Cardiac muscle cell (in vitro differentiated cells and primary cell): ENCODE measurements around the gene CRELD2. TPM values are rescaled to one million over a fixed set of nuclear protein-coding genes. Genes with fewer than 3 reads are reported as not detected.

ENCODE experiments used
- DNase-seq, 2 donors: peaks; one replicate each; pipeline versions ENCODE4 v3.0.0 to v3.0.0-alpha.2; 2010 to 2017; ENCODE audit warnings: low read depth in 1 of 2, low spot score in 1 of 2
- H3K27ac ChIP-seq: fragments of 200-600 bp; sonication (generic); 2 replicates; pipeline ENCODE4 v1.5.1; 2016
- H3K27me3 ChIP-seq: fragments of 200-600 bp; sonication (generic); 2 replicates; pipeline ENCODE4 v1.6.0; 2016; ENCODE audit warnings: control low read depth
- H3K36me3 ChIP-seq: fragments of 200-600 bp; sonication (generic); 2 replicates; pipeline ENCODE4 v1.5.1; 2016; ENCODE audit warnings: control low read depth
- H3K4me1 ChIP-seq: fragments of 200-600 bp; sonication (generic); 2 replicates; pipeline ENCODE4 v1.8.1; 2017; ENCODE audit warnings: low read depth, mild to moderate bottlenecking, mixed run types
- H3K4me3 ChIP-seq: fragments of 200-600 bp; sonication (generic); 2 replicates; pipeline ENCODE4 v1.5.1; 2016; ENCODE audit warnings: mild to moderate bottlenecking
- H3K9me3 ChIP-seq: fragments of 200-600 bp; sonication (generic); 2 replicates; pipeline ENCODE4 v1.5.1; 2017; ENCODE audit warnings: low read depth, mild to moderate bottlenecking, control low read depth
- CTCF ChIP-seq: IDR thresholded peaks from 2 replicates; pipeline ENCODE4 v1.5.1; 2012; ENCODE audit warnings: low read depth, mild to moderate bottlenecking, low read length
- polyA plus RNA-seq: library from polyadenylated mRNA; unstranded; fragments of >200 nt; fragmentation: Nextera tagmentation; extraction: Ambion mirVana; gene quantifications from 2 replicates; pipeline ENCODE4 v1.2.1, GENCODE V29; 2016
- total RNA-seq: library from RNA; depleted of rRNA; stranded (reverse); fragments of >200 nt; gene quantifications from 2 replicates; pipeline ENCODE4 v1.2.3, GENCODE V29; 2016

The CRELD2 gene
- total and polyA plus RNA-seq, 2 experiments from 2014 or later = 36.0 to 112 TPM

- no peaks in the 10 kb centered on the region for H3K4me1 ChIP-seq
- no peak overlapping the region for H3K27ac ChIP-seq
- no peak for DNase-seq
- no peak overlapping the region for H3K4me3 ChIP-seq
- no peak for TF ChIP-seq CTCF
- H3K9me3 ChIP-seq = no peaks in the 10 kb centered on the region
- no peaks in the 10 kb centered on the region for H3K27me3 ChIP-seq
- H3K36me3 ChIP-seq = no peaks in the 10 kb centered on the region
Measured at GRCh38 chr22:49880281-49880680, 38.2 kb upstream of the CRELD2 start.

- Histone ChIP-seq H3K27ac (no peak overlapping the region), H3K36me3 (peaks cover 10% of the 10 kb centered on the region), H3K4me3 (no peak overlapping the region), H3K27me3 (no peaks in the 10 kb centered on the region), H3K9me3 (no peaks in the 10 kb centered on the region), H3K4me1 (no peaks in the 10 kb centered on the region)
- no peak for TF ChIP-seq CTCF
- no peak for DNase-seq
Measured at GRCh38 chr22:49881856-49882255, 36.6 kb upstream of the CRELD2 start.

GRCh38 chr22:49882519-49883293, 35.7 kb upstream of the CRELD2 start:
- no peak overlapping the region for H3K27ac ChIP-seq
- H3K4me3 ChIP-seq = no peak overlapping the region
- peaks cover 3% of the 10 kb centered on the region for H3K9me3 ChIP-seq
- H3K4me1 ChIP-seq = no peaks in the 10 kb centered on the region
- TF ChIP-seq CTCF = no peak
- peaks cover 14% of the 10 kb centered on the region for H3K36me3 ChIP-seq
- H3K27me3 ChIP-seq = no peaks in the 10 kb centered on the region
- DNase-seq = no peak

GRCh38 chr22:49883294-49883640, 35.2 kb upstream of the CRELD2 start:
- H3K27me3 ChIP-seq = no peaks in the 10 kb centered on the region
- no peak overlapping the region for H3K27ac ChIP-seq
- H3K4me1 ChIP-seq = no peaks in the 10 kb centered on the region
- DNase-seq = no peak
- TF ChIP-seq CTCF = no peak
- peaks cover 14% of the 10 kb centered on the region for H3K36me3 ChIP-seq
- peaks cover 3% of the 10 kb centered on the region for H3K9me3 ChIP-seq
- no peak overlapping the region for H3K4me3 ChIP-seq

GRCh38 chr22:49884075-49884474, 34.4 kb upstream of the CRELD2 start:
- no peak for DNase-seq
- peaks cover 14% of the 10 kb centered on the region for H3K36me3 ChIP-seq

More at GRCh38 chr22:49884075-49884474, 34.4 kb upstream of the CRELD2 start:
- Histone ChIP-seq H3K4me1 (no peaks in the 10 kb centered on the region), H3K4me3 (no peak overlapping the region), H3K27me3 (no peaks in the 10 kb centered on the region), H3K27ac (no peak overlapping the region), H3K9me3 (peaks cover 3% of the 10 kb centered on the region)
- TF ChIP-seq CTCF = no peak
